GM12878 (cell line): Measurements from ENCODE around the gene CSH2. TPM values are rescaled to one million over a fixed set of nuclear protein-coding genes. Genes with fewer than 3 reads are reported as not detected.

Source experiments
- ATAC-seq: fragments of 200-7000 bp; cut with Tn5 transposase; 3 replicates; pipeline ENCODE4 v1.9.1; 2020; ENCODE audit warnings: mild to moderate bottlenecking, moderate library complexity
- BruUV-seq: library from RNA; stranded (reverse); fragments of 400-500 nt; replicated peaks from 2 replicates; lab custom pipeline; 2021; lab: Mats Ljungman, UMichigan
- CTCF ChIA-PET: fragments of 300-600 bp; sonication (Branson Sonifier 250); formaldehyde crosslinking; extraction: SDS; loops from one replicate; lab custom pipeline; 2021; ENCODE audit warnings: inconsistent platforms; lab: Yijun Ruan, JAX
- POLR2A ChIA-PET: fragments of 350-600 bp; formaldehyde crosslinking; extraction: SDS; loops from one replicate; lab custom pipeline; 2021; ENCODE audit warnings: inconsistent platforms; lab: Charles Lee
- RAD21 ChIA-PET: fragments of 300-600 bp; sonication (Branson Sonifier 250); formaldehyde crosslinking; loops from one replicate; lab custom pipeline; 2023; ENCODE audit warnings: antibody characterized with exemption; ENCODE audit not compliant: unreplicated experiment; lab: Charles Lee
- SMC1A ChIA-PET: fragments of 300-600 bp; sonication (Branson Sonifier 250); formaldehyde crosslinking; loops from one replicate; lab custom pipeline; 2023; ENCODE audit not compliant: unreplicated experiment, uncharacterized antibody; lab: Charles Lee
- DNase-seq: peaks from one replicate; pipeline ENCODE4 v3.0.0-alpha.2; 2011; ENCODE audit warnings: low read depth, low spot score
- FAIRE-seq: peaks from 3 replicates; lab custom pipeline; 2011; peaks lifted over from hg19 to GRCh38; lab: Jason Lieb, UNC
- H2AFZ ChIP-seq: 2 replicates; pipeline ENCODE4 v1.6.0; 2011; ENCODE audit warnings: low read depth, low read length, control low read depth; ENCODE audit not compliant: control insufficient read depth
- H3K27ac ChIP-seq: 2 replicates; pipeline ENCODE4 v1.5.1; 2011; ENCODE audit warnings: control low read depth; ENCODE audit not compliant: control insufficient read depth, insufficient read depth
- H3K27me3 ChIP-seq, 2 experiments: replicated peaks in 1 of 2; 2 replicates each; pipeline versions ENCODE4 v1.6.0 to v1.6.1; 2011; ENCODE audit warnings: low read length in 1 of 2; ENCODE audit not compliant: control insufficient read depth in 2 of 2, insufficient read depth in 2 of 2
- H3K36me3 ChIP-seq, 2 experiments: 2 replicates each; pipeline ENCODE4 v1.5.1; 2011; ENCODE audit warnings: low read length in 1 of 2; ENCODE audit not compliant: control insufficient read depth in 2 of 2, insufficient read depth in 2 of 2
- H3K4me1 ChIP-seq: 2 replicates; pipeline ENCODE4 v1.6.1; 2011; ENCODE audit warnings: mild to moderate bottlenecking, low read length, moderate library complexity, mixed read lengths; ENCODE audit not compliant: control insufficient read depth, insufficient read depth
- H3K4me2 ChIP-seq: 2 replicates; pipeline ENCODE4 v1.6.0; 2011; ENCODE audit warnings: control low read depth; ENCODE audit not compliant: control insufficient read depth, insufficient read depth
- H3K4me3 ChIP-seq: fragments of 200-600 bp; sonication (generic); 2 replicates; pipeline ENCODE4 v1.5.1; 2016
- H3K79me2 ChIP-seq: 2 replicates; pipeline ENCODE4 v1.6.0; 2011; ENCODE audit warnings: low read length; ENCODE audit not compliant: control insufficient read depth, insufficient read depth
- H3K9ac ChIP-seq: 2 replicates; pipeline ENCODE4 v1.8.0; 2011; ENCODE audit warnings: low read length, control low read depth, mixed read lengths; ENCODE audit not compliant: control insufficient read depth, insufficient read depth
- H3K9me3 ChIP-seq: replicated peaks from 3 replicates; pipeline ENCODE4 v1.5.1; 2011; ENCODE audit warnings: mild to moderate bottlenecking, low read length; ENCODE audit not compliant: control insufficient read depth, insufficient read depth
- H4K20me1 ChIP-seq: 2 replicates; pipeline ENCODE4 v1.6.0; 2011; ENCODE audit not compliant: control insufficient read depth, insufficient read depth
- EP300 ChIP-seq, 2 experiments: fragments of 150-350 bp in 1 of 2; IDR thresholded peaks; 2 replicates each; pipeline ENCODE4 v1.6.1; 2011 to 2012; ENCODE audit warnings: low read depth in 2 of 2, low read length in 2 of 2, borderline replicate concordance in 1 of 2, improper control_type of control experiment in 1 of 2, inconsistent platforms in 1 of 2; ENCODE audit not compliant: control insufficient read depth in 1 of 2
- HDAC6 ChIP-seq: fragments of 200-600 bp; sonication (generic); IDR thresholded peaks from one replicate; pipeline ENCODE4 v1.8.0; 2017; ENCODE audit warnings: antibody characterized with exemption; ENCODE audit not compliant: unreplicated experiment
- KLF5 ChIP-seq: fragments of 450-650 bp; IDR thresholded peaks from 2 replicates; pipeline ENCODE4 v1.6.1; 2014; ENCODE audit warnings: mild to moderate bottlenecking; ENCODE audit not compliant: partially characterized antibody
- PBX3 ChIP-seq: IDR thresholded peaks from 2 replicates; pipeline ENCODE4 v1.6.1; 2011; ENCODE audit warnings: mild to moderate bottlenecking, low read depth, low read length, moderate library complexity; ENCODE audit not compliant: insufficient replicate concordance
- POLR2A ChIP-seq: IDR thresholded peaks from 2 replicates; pipeline ENCODE4 v1.6.1; 2011; ENCODE audit warnings: low read depth, mild to moderate bottlenecking, low read length
- SMC3 ChIP-seq: IDR thresholded peaks from 2 replicates; pipeline ENCODE4 v1.6.1; 2011; ENCODE audit warnings: low read length, improper control_type of control experiment, borderline replicate concordance
- YBX1 ChIP-seq: fragments of 450-650 bp; IDR thresholded peaks from 2 replicates; pipeline ENCODE4 v1.6.1; 2016; ENCODE audit warnings: antibody characterized with exemption
- WGBS: methylation state at CpG from one replicate; pipeline ENCODE4 v1.1.6; 2016; ENCODE audit warnings: low lambda C conversion rate; ENCODE audit not compliant: insufficient replicate concordance, insufficient coverage; ENCODE audit errors: missing lambda C conversion rate; 5-methylcytosine and 5-hydroxymethylcytosine counted together
- in situ Hi-C: fragments of 300-500 bp; cut with MboI; formaldehyde crosslinking; loops from 9 replicates; pipeline ENCODE4 v1.14.3; 2018; ENCODE audit warnings: mixed read lengths
- intact Hi-C: fragments of 100-400 bp; cut with micrococcal nuclease; formaldehyde crosslinking; loops from one replicate; pipeline ENCODE4 v1.14.2; 2022; ENCODE audit not compliant: unreplicated experiment
- polyA plus RNA-seq, 11 experiments: library from polyadenylated mRNA; depleted of rRNA in 4 of 11; unstranded in 6 of 11; stranded (reverse) in 5 of 11; fragments of >200 nt; fragmentation: Nextera tagmentation in 4 of 11; fragmentation: Illumina TruSeq in 1 of 11; extraction: Ambion mirVana in 4 of 11; extraction: Trizol in 1 of 11; gene quantifications; 1 replicate in 1 of 11; 2 replicates in 10 of 11; pipeline versions ENCODE4 v1.2.1 to v1.2.3, GENCODE V29; 2011 to 2016; ENCODE audit warnings: inconsistent platforms in 2 of 11, missing spikeins in 2 of 11, low read depth in 1 of 11
- total RNA-seq, 4 experiments: library from RNA; depleted of rRNA in 3 of 4; stranded (reverse); fragments of >200 nt in 3 of 4; fragmentation: Illumina TruSeq in 1 of 4; extraction: Trizol in 1 of 4; gene quantifications; 2 replicates each; pipeline versions ENCODE4 v1.2.1 to v1.2.3, GENCODE V29; 2013 to 2021
- TF ChIP-seq, protein P1 (sequence below): IDR thresholded peaks from 2 replicates; pipeline ENCODE4 v1.6.1; 2012; ENCODE audit warnings: low read length, inconsistent platforms
- TF ChIP-seq, protein P2 (sequence below): IDR thresholded peaks from 2 replicates; pipeline ENCODE4 v1.6.1; 2011; ENCODE audit warnings: low read depth, low read length, improper control_type of control experiment, borderline replicate concordance

Gene CSH2
- total and polyA plus RNA-seq, 10 of the 15 experiments (the other 5 are each of a cell fraction or from before 2014, with no cell fraction given): not detected

- POLR2A ChIA-PET: interaction anchor here (0.8 to 1.5 kb wide), 2 partner anchors 15 kb away, joined by 3 to 7 read pairs; no protein-coding TSS in a partner anchor
- Histone ChIP-seq H3K9me3 (no peaks in the 10 kb centered on the region), H3K79me2 (peaks cover 40% of the 10 kb centered on the region), H4K20me1 (no peaks in the 10 kb centered on the region; the same call in 1 of the 2 replicates), H2AFZ (no peak overlapping the region), H3K27me3 (no peaks in the 10 kb centered on the region), H3K27ac (no peak overlapping the region), H3K4me3 (no peak overlapping the region), H3K36me3 (peaks cover 16 to 31% of the 10 kb centered on the region in 2 experiments), H3K9ac (no peak overlapping the region), H3K4me1 (peaks cover 12% of the 10 kb centered on the region), H3K4me2 (peak overlapping the region; percentile 13; the same call in 1 of the 2 replicates)
- RAD21 ChIA-PET: no interaction called here
- 95% methylated on average over 9 of the region's 9 CpGs for WGBS
- CTCF ChIA-PET: interaction anchor here (1.6 kb wide), 1 partner anchor 11 kb away, joined by 8 read pairs; no protein-coding TSS in a partner anchor
- TF ChIP-seq, protein P1, sequence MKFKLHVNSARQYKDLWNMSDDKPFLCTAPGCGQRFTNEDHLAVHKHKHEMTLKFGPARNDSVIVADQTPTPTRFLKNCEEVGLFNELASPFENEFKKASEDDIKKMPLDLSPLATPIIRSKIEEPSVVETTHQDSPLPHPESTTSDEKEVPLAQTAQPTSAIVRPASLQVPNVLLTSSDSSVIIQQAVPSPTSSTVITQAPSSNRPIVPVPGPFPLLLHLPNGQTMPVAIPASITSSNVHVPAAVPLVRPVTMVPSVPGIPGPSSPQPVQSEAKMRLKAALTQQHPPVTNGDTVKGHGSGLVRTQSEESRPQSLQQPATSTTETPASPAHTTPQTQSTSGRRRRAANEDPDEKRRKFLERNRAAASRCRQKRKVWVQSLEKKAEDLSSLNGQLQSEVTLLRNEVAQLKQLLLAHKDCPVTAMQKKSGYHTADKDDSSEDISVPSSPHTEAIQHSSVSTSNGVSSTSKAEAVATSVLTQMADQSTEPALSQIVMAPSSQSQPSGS: no peak
- peak; percentile 39; the same call in 1 of the 2 replicates for TF ChIP-seq POLR2A
- SMC1A ChIA-PET: interaction anchor here (1.0 kb wide), 1 partner anchor 14 kb away, joined by 3 read pairs; no protein-coding TSS in a partner anchor
- FAIRE-seq (no peak), ATAC-seq (no peak), DNase-seq (no peak)
- intact Hi-C loops: no loop called here
- in situ Hi-C loops: no loop called here
- no TSS peak for BruUV-seq
Measured at GRCh38 chr17:63824362-63824761, 49.1 kb downstream of the CSH2 start.

DNA sequence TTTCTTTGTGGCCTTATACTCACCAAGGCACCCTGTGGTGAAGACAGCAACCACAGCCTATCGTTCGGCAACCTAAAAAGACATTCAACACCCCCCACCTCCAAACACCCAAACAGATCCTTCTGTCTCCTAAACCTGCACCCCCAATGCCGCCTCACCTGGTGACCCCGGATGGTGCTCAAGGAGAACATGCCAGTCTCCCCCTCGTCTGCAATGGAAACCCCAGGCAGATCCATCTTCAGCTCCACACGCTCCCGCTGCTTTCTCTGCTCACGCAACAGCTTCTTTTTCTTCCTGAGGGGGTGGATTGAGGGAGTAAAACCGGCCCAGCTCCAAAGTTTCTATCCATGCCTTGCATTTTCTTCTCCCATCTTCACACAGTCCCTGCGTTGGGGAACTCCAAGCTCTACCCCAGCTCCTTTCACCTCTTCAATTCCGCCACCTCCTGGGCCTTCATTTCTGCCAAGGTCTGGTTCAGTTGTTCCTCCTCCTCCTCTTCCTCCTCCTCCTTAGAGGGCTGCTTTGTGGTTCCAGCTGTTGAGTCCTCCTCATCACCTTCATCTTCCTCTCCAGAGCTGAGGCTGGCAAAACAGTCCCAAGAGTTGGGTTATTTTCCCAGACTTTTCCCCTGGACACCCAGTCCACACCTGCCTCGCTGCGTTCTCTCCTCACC, 49.7 kb downstream of the CSH2 start:
- SMC1A ChIA-PET: interaction anchor here (1.0 kb wide), 1 partner anchor 14 kb away, joined by 3 read pairs; no protein-coding TSS in a partner anchor
- Histone ChIP-seq H3K4me2 (no peak overlapping the region), H4K20me1 (no peaks in the 10 kb centered on the region; the same call in 1 of the 2 replicates), H3K36me3 (peaks cover 15 to 32% of the 10 kb centered on the region in 2 experiments), H3K4me3 (no peak overlapping the region), H3K79me2 (peaks cover 34% of the 10 kb centered on the region), H2AFZ (no peak overlapping the region), H3K27me3 (no peaks in the 10 kb centered on the region), H3K9ac (no peak overlapping the region), H3K9me3 (no peaks in the 10 kb centered on the region), H3K4me1 (peaks cover 11% of the 10 kb centered on the region), H3K27ac (no peak overlapping the region)
- no peak for DNase-seq
- RAD21 ChIA-PET: interaction anchor here (0.7 kb wide), 1 partner anchor 49 kb away, joined by 3 read pairs; no protein-coding TSS in a partner anchor
- in situ Hi-C loops (no loop called here), intact Hi-C loops (no loop called here)
- no peak for FAIRE-seq
- POLR2A ChIA-PET: interaction anchor here (0.8 to 1.5 kb wide), 2 partner anchors 14 to 15 kb away, joined by 3 to 7 read pairs; no protein-coding TSS in a partner anchor
- 93% methylated on average over 13 of the region's 13 CpGs for WGBS
- no TSS peak for BruUV-seq
- CTCF ChIA-PET: interaction anchor here (1.6 kb wide), 1 partner anchor 11 kb away, joined by 8 read pairs; no protein-coding TSS in a partner anchor
- ATAC-seq: no peak
- TF ChIP-seq YBX1 (no peak), SMC3 (no peak), HDAC6 (no peak), KLF5 (no peak), EP300 (IDR thresholded peaks at IDR 0.05; ENCODE audit: borderline replicate concordance in 1 of 2, control insufficient read depth in 1 of 2, low read depth in 2 of 2, low read length in 2 of 2) (no peak), PBX3 (no peak)
- TF ChIP-seq, protein P2, sequence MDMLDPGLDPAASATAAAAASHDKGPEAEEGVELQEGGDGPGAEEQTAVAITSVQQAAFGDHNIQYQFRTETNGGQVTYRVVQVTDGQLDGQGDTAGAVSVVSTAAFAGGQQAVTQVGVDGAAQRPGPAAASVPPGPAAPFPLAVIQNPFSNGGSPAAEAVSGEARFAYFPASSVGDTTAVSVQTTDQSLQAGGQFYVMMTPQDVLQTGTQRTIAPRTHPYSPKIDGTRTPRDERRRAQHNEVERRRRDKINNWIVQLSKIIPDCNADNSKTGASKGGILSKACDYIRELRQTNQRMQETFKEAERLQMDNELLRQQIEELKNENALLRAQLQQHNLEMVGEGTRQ: no peak
